GM06990 (cell line): ENCODE measurements around the gene CLTA.
"Not testable (repeated sequence)": the region's sequence is repeated elsewhere in the genome, so short reads cannot be mapped to it uniquely, and the experiment has no call there.

ENCODE experiments used
- DNase-seq: peaks from one replicate; pipeline ENCODE4 v3.0.0-alpha.2; 2011; ENCODE audit not compliant: insufficient read length; ENCODE audit errors: extremely low read depth
- H3K27me3 ChIP-seq: replicated peaks from 2 replicates; pipeline ENCODE4 v1.6.0; 2011; ENCODE audit warnings: low read length; ENCODE audit not compliant: control insufficient read depth, insufficient read depth
- H3K36me3 ChIP-seq: 2 replicates; pipeline ENCODE4 v1.5.1; 2011; ENCODE audit warnings: low read length; ENCODE audit not compliant: control insufficient read depth, insufficient read depth
- H3K4me3 ChIP-seq: replicated peaks from 2 replicates; pipeline ENCODE4 v1.5.1; 2011; ENCODE audit warnings: low read depth, mild to moderate bottlenecking, control low read depth, low read length
- TF ChIP-seq, protein P1 (sequence below): IDR thresholded peaks from 2 replicates; pipeline ENCODE4 v1.5.1; 2011; ENCODE audit warnings: low read length, control low read depth, mild to moderate bottlenecking, inconsistent platforms; ENCODE audit not compliant: insufficient read depth, poor library complexity, severe bottlenecking

The CLTA gene

DNA sequence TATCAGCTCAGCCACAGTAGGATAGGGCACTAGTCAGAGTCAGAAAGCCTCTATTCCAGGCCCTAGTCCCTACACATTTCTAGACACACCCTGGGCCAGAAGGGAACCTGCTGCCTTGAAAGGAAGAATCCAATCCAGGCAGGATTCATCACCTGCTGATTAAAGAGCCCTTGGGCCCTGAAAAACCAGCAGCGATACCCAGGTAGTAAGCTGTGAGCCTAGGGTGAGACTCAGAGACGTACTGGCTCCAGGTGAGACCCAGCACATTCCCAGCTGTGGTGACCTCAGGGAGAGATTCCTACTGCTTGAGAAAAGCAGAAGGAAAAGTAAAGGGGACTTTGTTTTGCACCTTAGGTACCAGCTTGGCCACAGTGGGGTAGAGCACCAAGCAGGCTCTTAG, 16.9 kb upstream of the CLTA start:
- DNase-seq: no peak
- no peak overlapping the region for H3K4me3 ChIP-seq
- peaks cover 2% of the 10 kb centered on the region for H3K27me3 ChIP-seq
- H3K36me3 ChIP-seq: no peaks in the 10 kb centered on the region
- TF ChIP-seq, protein P1, sequence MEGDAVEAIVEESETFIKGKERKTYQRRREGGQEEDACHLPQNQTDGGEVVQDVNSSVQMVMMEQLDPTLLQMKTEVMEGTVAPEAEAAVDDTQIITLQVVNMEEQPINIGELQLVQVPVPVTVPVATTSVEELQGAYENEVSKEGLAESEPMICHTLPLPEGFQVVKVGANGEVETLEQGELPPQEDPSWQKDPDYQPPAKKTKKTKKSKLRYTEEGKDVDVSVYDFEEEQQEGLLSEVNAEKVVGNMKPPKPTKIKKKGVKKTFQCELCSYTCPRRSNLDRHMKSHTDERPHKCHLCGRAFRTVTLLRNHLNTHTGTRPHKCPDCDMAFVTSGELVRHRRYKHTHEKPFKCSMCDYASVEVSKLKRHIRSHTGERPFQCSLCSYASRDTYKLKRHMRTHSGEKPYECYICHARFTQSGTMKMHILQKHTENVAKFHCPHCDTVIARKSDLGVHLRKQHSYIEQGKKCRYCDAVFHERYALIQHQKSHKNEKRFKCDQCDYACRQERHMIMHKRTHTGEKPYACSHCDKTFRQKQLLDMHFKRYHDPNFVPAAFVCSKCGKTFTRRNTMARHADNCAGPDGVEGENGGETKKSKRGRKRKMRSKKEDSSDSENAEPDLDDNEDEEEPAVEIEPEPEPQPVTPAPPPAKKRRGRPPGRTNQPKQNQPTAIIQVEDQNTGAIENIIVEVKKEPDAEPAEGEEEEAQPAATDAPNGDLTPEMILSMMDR: no peak

DNA sequence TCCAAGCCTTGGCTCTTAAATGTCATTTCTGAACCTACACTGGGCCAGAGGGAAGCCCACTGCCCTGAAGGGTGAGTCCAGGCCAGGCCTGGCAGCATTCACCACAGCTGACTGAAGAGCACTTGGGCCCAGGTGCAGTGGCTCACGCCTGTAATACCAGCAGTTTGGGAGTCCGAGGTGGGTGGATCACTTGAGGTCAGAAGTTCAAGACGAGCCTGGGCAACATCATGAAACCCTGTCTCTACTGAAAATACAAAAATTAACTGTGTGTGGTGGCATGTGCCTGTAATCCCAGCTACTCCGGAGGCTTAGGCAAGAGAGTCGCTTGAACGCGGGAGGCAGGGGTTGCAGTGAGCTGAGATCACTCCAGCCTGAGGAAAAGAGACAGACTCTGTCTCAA, 16.4 kb upstream of the CLTA start:
- H3K4me3 ChIP-seq: no peak overlapping the region
- TF ChIP-seq, protein P1: no peak
- no peaks in the 10 kb centered on the region for H3K36me3 ChIP-seq
- DNase-seq: no peak
- peaks cover 2% of the 10 kb centered on the region for H3K27me3 ChIP-seq

GRCh38 chr9:36174731-36175130, 16.0 kb upstream of the CLTA start:
- Histone ChIP-seq H3K36me3 (no peaks in the 10 kb centered on the region), H3K27me3 (peaks cover 2% of the 10 kb centered on the region), H3K4me3 (no peak overlapping the region)
- TF ChIP-seq, protein P1: no peak
- DNase-seq: no peak

DNA sequence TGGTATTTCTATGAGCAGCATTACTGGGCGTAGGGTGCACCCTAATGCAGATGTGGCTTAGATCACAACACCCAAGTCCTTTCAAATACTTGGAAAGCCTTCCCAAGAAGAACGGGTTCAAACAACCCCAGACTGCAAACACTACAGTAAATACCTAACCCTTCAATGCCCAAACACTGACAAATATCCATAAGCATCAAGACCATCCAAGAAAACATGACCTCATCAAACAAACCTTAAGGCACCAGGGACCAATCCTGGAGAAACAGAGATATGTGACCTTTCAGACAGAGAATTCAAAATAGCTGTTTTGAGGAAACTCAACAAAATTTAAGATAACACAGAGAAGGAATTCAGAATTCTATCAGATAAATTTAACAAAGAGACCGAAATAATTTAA, 15.5 kb upstream of the CLTA start:
- not testable (repeated sequence) for DNase-seq, H3K4me3 ChIP-seq, H3K27me3 ChIP-seq, H3K36me3 ChIP-seq

GRCh38 chr9:36176496-36176895, 14.2 kb upstream of the CLTA start:
- not testable (repeated sequence) for DNase-seq, H3K27me3 ChIP-seq, H3K36me3 ChIP-seq, H3K4me3 ChIP-seq

DNA sequence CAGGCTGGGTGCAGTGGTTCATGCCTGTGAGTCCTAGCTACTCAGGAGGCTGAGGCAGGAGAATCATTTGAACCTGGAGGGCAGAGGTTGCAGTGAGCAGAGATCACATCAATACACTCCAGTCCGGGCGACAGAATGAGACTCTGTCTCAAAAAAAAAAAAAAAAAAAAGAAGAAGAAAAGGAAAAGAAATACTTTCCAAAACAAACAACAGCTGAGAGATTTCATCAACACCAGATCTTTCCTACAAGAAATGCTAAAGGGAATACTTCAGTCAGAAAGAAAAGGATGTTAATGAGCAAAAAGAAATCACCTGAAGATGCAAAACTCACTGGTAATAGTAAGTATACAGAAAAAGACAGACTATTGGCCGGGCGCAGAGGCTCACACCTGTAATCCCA, 13.2 kb upstream of the CLTA start:
- no peaks in the 10 kb centered on the region for H3K36me3 ChIP-seq
- no peak overlapping the region for H3K4me3 ChIP-seq
- TF ChIP-seq, protein P1: no peak
- no peak for DNase-seq
- H3K27me3 ChIP-seq: peaks cover 2% of the 10 kb centered on the region

GRCh38 chr9:36180243-36180642, 10.5 kb upstream of the CLTA start:
- H3K27me3 ChIP-seq, H3K4me3 ChIP-seq, H3K36me3 ChIP-seq, DNase-seq: not testable (repeated sequence)
